Thymus (tissue), 11 donors: ENCODE measurements around the gene GPRC5A. TPM values are rescaled to one million over a fixed set of nuclear protein-coding genes. Genes with fewer than 3 reads are reported as not detected.

Experiments
- DNase-seq, 9 donors: peaks; one replicate each; pipeline ENCODE4 v3.0.0-alpha.2; 2013; ENCODE audit warnings: low spot score in 9 of 9, low read depth in 6 of 9, missing footprints in 1 of 9
- H3K27ac ChIP-seq, 2 donors: one replicate each; pipeline ENCODE4 v1.5.1; 2013; ENCODE audit warnings: control low read depth in 1 of 2, low read depth in 1 of 2, low read length in 1 of 2, mild to moderate bottlenecking in 1 of 2, moderate library complexity in 1 of 2
- H3K27me3 ChIP-seq, 2 donors: one replicate each; pipeline ENCODE4 v1.5.1; 2013; ENCODE audit warnings: low read length in 1 of 2; ENCODE audit not compliant: control insufficient read depth in 2 of 2, insufficient read depth in 1 of 2
- H3K36me3 ChIP-seq, 2 donors: one replicate each; pipeline ENCODE4 v1.5.1; 2013; ENCODE audit warnings: low read length in 1 of 2, mild to moderate bottlenecking in 1 of 2, moderate library complexity in 1 of 2; ENCODE audit not compliant: control insufficient read depth in 2 of 2, insufficient read depth in 2 of 2
- H3K4me1 ChIP-seq, 2 donors: one replicate each; pipeline ENCODE4 v1.5.1; 2013; ENCODE audit warnings: low read length in 2 of 2; ENCODE audit not compliant: control insufficient read depth in 2 of 2, insufficient read depth in 2 of 2
- H3K4me3 ChIP-seq, 2 donors: one replicate each; pipeline ENCODE4 v1.5.1; 2013; ENCODE audit warnings: low read length in 2 of 2, control low read depth in 1 of 2, mild to moderate bottlenecking in 1 of 2
- H3K9me3 ChIP-seq, 2 donors: one replicate each; pipeline ENCODE4 v1.5.1; 2013; ENCODE audit warnings: low read length in 1 of 2, mild to moderate bottlenecking in 1 of 2; ENCODE audit not compliant: control insufficient read depth in 2 of 2, insufficient read depth in 1 of 2
- WGBS: extraction: QIAGEN DNeasy Blood & Tissue Kit; methylation state at CpG from one replicate; pipeline ENCODE4 v1.1.7; 2013; 5-methylcytosine and 5-hydroxymethylcytosine counted together
- polyA plus RNA-seq: library from polyadenylated mRNA; stranded (reverse); fragments of 200-250 nt; gene quantifications from one replicate; pipeline ENCODE4 v1.2.3, GENCODE V29; 2013
- total RNA-seq: library from RNA; stranded (reverse); fragments of 120-200 nt; gene quantifications from one replicate; pipeline ENCODE4 v1.2.4, GENCODE V29; 2013
- donor health status: healthy.

Gene GPRC5A
- total and polyA plus RNA-seq, 2 donors = 0.09 to 1.1 TPM

DNA sequence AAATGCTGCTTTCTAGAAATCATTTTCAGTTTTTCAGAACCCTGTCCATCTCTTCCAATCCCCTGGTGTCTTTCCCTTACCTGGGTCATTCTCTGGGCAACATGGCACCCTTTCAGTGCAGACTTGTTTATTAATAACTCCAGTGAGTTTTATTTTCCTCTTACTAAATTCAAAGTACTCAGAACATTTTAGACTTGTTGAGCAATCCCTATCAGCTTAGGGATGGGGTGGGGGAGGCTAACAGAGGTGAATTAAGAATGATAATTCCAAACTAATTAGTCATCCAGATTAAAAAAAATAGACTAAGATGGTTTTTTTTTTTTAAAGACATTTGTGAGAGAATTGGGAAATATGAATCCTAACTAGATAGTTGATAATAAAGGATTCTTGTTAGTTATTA, 10.7 kb downstream of the GPRC5A start:
- H3K9me3 ChIP-seq = no peaks in the 10 kb centered on the region
- H3K27ac ChIP-seq = no peak overlapping the region
- H3K36me3 ChIP-seq = no peaks in the 10 kb centered on the region
- H3K4me3 ChIP-seq = no peak overlapping the region
- no peak for DNase-seq
- no peaks in the 10 kb centered on the region for H3K4me1 ChIP-seq
- no peaks in the 10 kb centered on the region for H3K27me3 ChIP-seq

DNA sequence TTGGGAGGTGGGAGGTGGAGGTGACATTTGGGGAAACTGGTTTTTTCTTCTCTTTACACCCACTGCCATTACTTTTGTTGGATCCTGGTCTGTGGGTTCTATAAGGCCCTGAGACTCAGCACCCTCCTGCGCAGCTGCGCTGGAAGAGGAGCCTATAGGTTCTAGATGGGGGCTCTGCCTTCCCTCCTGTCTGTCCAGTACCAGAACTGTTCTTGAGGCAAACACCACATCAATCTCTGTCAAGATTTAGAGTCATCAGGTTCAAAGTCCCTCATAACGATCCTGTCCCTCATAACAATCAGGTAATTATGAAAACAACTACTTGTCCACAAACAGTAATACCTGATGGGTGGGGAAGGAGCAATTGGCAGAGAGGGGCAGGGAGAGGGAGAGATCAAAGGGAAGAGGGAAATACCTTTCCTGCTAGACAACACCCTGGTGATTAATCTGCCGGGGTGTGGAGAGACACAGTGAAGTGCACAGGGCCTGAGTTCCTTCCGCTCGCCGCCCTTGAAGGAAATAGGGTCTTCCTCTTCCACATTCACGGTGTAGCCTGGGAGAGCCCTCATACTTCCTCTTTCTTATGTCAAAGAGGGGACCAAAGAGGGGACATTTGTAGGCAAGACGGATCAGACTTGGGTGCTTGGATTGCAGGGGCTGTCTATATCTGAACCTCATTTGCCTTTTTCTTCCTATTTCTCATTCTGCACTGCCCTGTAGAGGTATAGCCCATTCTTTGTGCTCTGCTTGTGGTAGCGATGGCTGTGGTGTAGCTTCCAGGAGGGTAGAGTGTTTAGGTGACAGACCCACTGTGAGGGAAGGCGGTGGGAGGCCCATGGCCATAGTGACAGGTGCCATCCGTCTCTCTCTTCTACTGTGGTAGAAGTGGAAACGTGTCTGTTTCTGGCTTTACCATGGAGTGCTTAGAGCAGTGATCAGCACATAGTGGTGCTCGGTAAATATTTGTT, 12.6 kb downstream of the GPRC5A start:
- no peak overlapping the region for H3K27ac ChIP-seq

DNA sequence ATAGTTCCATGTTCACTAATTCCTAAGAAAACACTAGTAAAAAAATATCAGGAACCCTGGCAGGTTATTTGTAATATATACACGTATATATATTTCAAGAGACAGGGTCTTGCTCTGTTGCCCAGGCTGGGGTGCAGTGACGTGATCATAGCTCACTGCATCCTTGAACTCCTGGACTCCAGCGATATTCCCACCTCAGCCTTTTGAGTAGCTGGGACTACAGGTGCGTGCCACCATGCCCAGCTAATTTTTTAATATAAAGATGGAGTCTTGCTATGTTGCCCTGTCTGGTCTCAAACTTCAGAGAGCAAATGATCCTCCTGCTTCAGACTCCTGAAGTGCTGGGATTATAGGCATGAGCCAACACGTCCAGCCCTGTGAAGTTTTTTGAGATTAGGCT, 16.2 kb downstream of the GPRC5A start:
- WGBS = 97% methylated on average over 5 of the region's 5 CpGs
- no peak overlapping the region for H3K27ac ChIP-seq
- peaks cover 0 to 7% of the 10 kb centered on the region in 2 donors for H3K4me1 ChIP-seq
- no peaks in the 10 kb centered on the region for H3K36me3 ChIP-seq
- H3K9me3 ChIP-seq = no peaks in the 10 kb centered on the region
- no peaks in the 10 kb centered on the region for H3K27me3 ChIP-seq
- no peak for DNase-seq
- no peak overlapping the region for H3K4me3 ChIP-seq

More for the DNA sequence above, 12.6 kb downstream of the GPRC5A start:
- no peak for DNase-seq
- WGBS = 78% methylated on average over 14 of the region's 14 CpGs
- H3K9me3 ChIP-seq = no peaks in the 10 kb centered on the region
- no peaks in the 10 kb centered on the region for H3K27me3 ChIP-seq
- no peaks in the 10 kb centered on the region for H3K36me3 ChIP-seq
- H3K4me3 ChIP-seq = no peak overlapping the region
- no peaks in the 10 kb centered on the region for H3K4me1 ChIP-seq

DNA sequence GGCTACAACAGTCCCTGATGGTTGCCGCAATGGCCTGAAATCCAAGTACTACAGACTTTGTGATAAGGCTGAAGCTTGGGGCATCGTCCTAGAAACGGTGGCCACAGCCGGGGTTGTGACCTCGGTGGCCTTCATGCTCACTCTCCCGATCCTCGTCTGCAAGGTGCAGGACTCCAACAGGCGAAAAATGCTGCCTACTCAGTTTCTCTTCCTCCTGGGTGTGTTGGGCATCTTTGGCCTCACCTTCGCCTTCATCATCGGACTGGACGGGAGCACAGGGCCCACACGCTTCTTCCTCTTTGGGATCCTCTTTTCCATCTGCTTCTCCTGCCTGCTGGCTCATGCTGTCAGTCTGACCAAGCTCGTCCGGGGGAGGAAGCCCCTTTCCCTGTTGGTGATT, 16.9 kb downstream of the GPRC5A start:
- Histone ChIP-seq H3K9me3 (no peaks in the 10 kb centered on the region), H3K4me3 (no peak overlapping the region), H3K27me3 (no peaks in the 10 kb centered on the region), H3K27ac (no peak overlapping the region), H3K36me3 (no peaks in the 10 kb centered on the region), H3K4me1 (peaks cover 0 to 7% of the 10 kb centered on the region in 2 donors)
- WGBS = 93% methylated on average over 14 of the region's 14 CpGs
- DNase-seq = no peak

DNA sequence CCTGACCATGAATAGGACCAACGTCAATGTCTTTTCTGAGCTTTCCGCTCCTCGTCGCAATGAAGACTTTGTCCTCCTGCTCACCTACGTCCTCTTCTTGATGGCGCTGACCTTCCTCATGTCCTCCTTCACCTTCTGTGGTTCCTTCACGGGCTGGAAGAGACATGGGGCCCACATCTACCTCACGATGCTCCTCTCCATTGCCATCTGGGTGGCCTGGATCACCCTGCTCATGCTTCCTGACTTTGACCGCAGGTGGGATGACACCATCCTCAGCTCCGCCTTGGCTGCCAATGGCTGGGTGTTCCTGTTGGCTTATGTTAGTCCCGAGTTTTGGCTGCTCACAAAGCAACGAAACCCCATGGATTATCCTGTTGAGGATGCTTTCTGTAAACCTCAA, 17.3 kb downstream of the GPRC5A start:
- H3K4me1 ChIP-seq = peaks cover 0 to 7% of the 10 kb centered on the region in 2 donors
- no peak for DNase-seq
- no peak overlapping the region for H3K4me3 ChIP-seq
- H3K27me3 ChIP-seq = no peaks in the 10 kb centered on the region
- H3K27ac ChIP-seq = no peak overlapping the region
- WGBS = 97% methylated on average over 12 of the region's 12 CpGs
- H3K9me3 ChIP-seq = no peaks in the 10 kb centered on the region
- H3K36me3 ChIP-seq = no peaks in the 10 kb centered on the region

DNA sequence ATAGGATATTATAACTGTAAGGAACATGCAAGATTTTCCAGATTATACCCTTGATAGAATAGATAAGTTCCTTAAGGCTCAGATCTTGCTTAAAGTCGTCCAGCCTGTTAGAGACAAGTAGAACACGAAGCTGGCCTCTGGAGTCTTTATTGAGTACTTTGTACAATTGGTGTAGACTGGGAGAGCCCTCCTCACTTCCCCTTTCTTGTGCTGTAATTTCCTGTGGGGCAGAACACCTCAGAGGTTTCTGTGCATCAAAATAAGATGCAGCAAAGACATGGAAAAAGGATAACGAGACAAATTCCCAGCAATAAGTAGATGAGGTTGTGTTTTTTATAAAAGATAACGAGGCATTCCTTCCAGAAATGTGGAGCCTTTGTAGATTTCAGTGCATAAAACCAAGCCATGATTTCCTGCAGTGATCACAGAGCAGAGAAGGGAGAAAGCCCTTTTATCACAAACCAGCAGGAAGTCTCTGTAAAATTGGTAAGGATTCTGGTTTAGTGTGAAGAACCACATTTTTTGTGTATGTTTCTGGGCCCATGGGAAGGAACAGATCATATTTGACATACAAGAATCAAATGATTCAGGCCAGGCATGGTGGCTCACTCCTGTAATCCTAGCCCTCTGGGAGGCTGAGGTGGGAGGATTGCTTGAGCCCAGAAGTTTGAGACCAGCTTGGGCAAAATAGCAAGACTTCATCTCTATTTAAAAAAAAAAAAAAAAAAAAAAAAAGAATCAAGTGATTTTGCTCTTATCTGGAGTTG, 18.0 kb downstream of the GPRC5A start:
- no peaks in the 10 kb centered on the region for H3K36me3 ChIP-seq
- H3K27ac ChIP-seq = no peak overlapping the region
- no peaks in the 10 kb centered on the region for H3K9me3 ChIP-seq
- no peaks in the 10 kb centered on the region for H3K27me3 ChIP-seq
- WGBS = 9% methylated on average over 4 of the region's 4 CpGs
- H3K4me3 ChIP-seq = no peak overlapping the region
- no peak for DNase-seq
- peaks cover 0 to 7% of the 10 kb centered on the region in 2 donors for H3K4me1 ChIP-seq

DNA sequence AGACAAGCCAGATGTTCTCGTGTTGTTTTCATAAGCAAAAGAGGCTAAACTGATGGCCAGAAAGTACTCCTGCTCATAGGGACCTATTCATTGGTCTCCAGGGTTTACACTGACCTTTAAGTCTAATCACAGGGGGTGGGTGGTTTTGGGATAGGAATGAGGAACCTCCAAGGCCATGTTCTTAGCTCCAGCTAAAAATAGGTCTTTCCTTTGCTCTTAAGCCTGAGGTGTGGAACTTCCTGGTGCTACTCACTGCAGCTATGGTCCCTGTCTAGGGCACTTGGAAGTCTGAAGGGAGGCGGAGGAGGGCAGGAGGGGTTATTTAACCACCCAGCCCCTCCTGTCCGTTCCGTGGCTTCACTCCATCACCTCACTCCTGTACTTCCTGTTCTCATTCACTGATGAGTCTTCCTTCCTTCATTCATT, 18.6 kb downstream of the GPRC5A start:
- H3K4me1 ChIP-seq = peaks cover 0 to 7% of the 10 kb centered on the region in 2 donors
- no peaks in the 10 kb centered on the region for H3K36me3 ChIP-seq
- 55% methylated on average over 4 of the region's 4 CpGs for whole genome bisulfite sequencing
- no peak overlapping the region for H3K27ac ChIP-seq
- DNase-seq = no peak
- H3K27me3 ChIP-seq = no peaks in the 10 kb centered on the region
- H3K4me3 ChIP-seq = no peak overlapping the region
- no peaks in the 10 kb centered on the region for H3K9me3 ChIP-seq

DNA sequence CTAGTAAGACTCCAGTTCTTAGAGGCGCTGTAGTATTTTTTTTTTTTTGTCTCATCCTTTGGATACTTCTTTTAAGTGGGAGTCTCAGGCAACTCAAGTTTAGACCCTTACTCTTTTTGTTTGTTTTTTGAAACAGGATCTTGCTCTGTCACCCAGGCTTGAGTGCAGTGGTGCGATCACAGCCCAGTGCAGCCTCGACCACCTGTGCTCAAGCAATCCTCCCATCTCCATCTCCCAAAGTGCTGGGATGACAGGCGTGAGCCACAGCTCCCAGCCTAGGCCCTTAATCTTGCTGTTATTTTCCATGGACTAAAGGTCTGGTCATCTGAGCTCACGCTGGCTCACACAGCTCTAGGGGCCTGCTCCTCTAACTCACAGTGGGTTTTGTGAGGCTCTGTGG, 21.3 kb downstream of the GPRC5A start:
- DNase-seq = no peak
- peaks cover 0 to 9% of the 10 kb centered on the region in 2 donors for H3K27me3 ChIP-seq
- WGBS = 96% methylated on average over 5 of the region's 5 CpGs
- no peak overlapping the region for H3K27ac ChIP-seq
- H3K9me3 ChIP-seq = no peaks in the 10 kb centered on the region
- H3K4me3 ChIP-seq = no peak overlapping the region
- peaks cover 0 to 11% of the 10 kb centered on the region in 2 donors for H3K4me1 ChIP-seq
- no peaks in the 10 kb centered on the region for H3K36me3 ChIP-seq

DNA sequence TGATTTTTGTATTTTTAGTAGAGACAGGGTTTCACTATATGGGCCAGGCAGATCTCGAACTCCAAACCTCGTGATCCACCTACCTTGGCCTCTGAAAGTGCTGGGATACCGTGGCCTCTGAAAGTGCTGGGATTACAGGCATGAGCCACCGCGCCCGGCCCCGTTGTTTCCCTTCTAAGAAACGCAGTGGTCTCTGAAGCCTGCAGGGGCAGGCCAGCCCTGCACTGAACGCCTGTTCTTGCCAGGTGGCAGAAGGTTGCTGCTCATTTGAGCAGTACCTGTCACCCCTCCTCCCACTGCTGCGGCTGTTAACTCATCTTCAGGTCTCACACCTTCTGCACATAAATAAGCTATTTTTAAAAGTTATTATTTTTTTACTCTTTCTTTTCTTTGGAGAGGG, 24.3 kb downstream of the GPRC5A start:
- DNase-seq = no peak

More for the DNA sequence above, 24.3 kb downstream of the GPRC5A start:
- Histone ChIP-seq H3K27ac (no peak overlapping the region), H3K36me3 (no peaks in the 10 kb centered on the region), H3K4me3 (no peak overlapping the region), H3K4me1 (peaks cover 0 to 4% of the 10 kb centered on the region in 2 donors), H3K27me3 (peaks cover 0 to 9% of the 10 kb centered on the region in 2 donors), H3K9me3 (no peaks in the 10 kb centered on the region)
- WGBS = 92% methylated on average over 10 of the region's 10 CpGs
